Measurements from ENCODE around the gene GAREM1. TPM values are rescaled to one million over a fixed set of nuclear protein-coding genes. Genes with fewer than 3 reads are reported as not detected.
A peak's percentile ranks its signal among the peaks of the same experiment; 100 is the strongest.

Gene GAREM1
- total RNA-seq, 1 donor from 2014 or later: 5.2 TPM

DNA sequence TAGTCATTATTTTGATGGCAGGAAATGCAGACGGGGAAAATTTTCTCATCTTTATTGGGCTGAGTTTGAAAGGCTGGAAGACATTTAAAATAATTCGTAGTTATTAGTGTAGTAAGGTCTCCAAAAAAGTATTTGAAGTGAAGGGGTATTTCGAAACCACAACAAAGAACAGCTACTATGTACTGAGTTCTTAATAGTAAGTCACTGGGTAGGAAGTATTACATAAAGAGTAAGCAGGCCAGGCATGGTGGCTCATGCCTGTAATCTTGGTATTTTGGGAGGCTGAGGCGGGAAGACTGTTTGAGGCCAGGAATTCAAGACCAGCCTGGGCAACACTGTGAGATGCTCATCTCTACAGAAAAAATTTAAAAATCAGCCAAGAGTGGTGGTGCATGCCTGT is 167.3 kb downstream of the GAREM1 start:
- Histone ChIP-seq H3K27ac (ENCODE audit: low read depth, low read length) (no peak overlapping the region), H3K9ac (ENCODE audit: low read depth in 1 of 3, low read length in 3 of 3) (no peak overlapping the region)

DNA sequence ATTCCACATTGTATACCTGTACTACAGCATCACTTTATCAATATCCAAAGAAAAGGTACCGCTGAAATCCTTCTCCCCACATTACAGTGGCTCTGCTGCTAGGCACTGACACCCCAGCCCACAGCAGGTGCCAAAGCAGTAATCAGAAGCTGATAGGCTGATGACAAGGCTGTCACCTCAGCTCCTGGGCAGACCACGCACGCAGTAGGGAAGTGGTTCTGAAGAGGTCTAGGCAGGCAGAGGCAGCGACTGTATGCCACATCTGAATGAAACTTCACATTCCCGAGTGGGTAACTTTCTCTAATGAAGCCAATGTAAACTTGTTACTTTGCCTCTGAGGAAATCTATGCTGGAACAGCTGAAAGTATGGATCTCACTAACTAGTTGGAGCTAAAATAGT is 167.9 kb downstream of the GAREM1 start:
- Histone ChIP-seq H3K4me1 (ENCODE audit: control insufficient read depth in 3 of 3, insufficient read depth in 3 of 3, low read length in 3 of 3) (peaks cover 3 to 13% (median 10%) of the 10 kb centered on the region in 3 donors), H3K27ac (ENCODE audit: low read depth, low read length) (peak overlapping the region; percentile 70), H3K36me3 (ENCODE audit: control insufficient read depth in 3 of 3, insufficient read depth in 3 of 3, low read length in 3 of 3) (no peaks in the 10 kb centered on the region), H3K27me3 (ENCODE audit: control insufficient read depth in 3 of 3, insufficient read depth in 3 of 3, low read length in 3 of 3) (no peaks in the 10 kb centered on the region), H3K9ac (ENCODE audit: low read depth in 1 of 3, low read length in 3 of 3) (no peak overlapping the region), H3K9me3 (ENCODE audit: control insufficient read depth in 3 of 3, low read length in 3 of 3) (no peaks in the 10 kb centered on the region), H3K4me3 (ENCODE audit: low read length in 3 of 3) (no peak overlapping the region)

More for the DNA sequence above, 167.3 kb downstream of the GAREM1 start:
- H3K27me3 ChIP-seq (ENCODE audit: control insufficient read depth in 3 of 3, insufficient read depth in 3 of 3, low read length in 3 of 3): no peaks in the 10 kb centered on the region
- H3K4me1 ChIP-seq (ENCODE audit: control insufficient read depth in 3 of 3, insufficient read depth in 3 of 3, low read length in 3 of 3): peaks cover 3 to 13% (median 10%) of the 10 kb centered on the region in 3 donors
- H3K9me3 ChIP-seq (ENCODE audit: control insufficient read depth in 3 of 3, low read length in 3 of 3): no peaks in the 10 kb centered on the region
- no peaks in the 10 kb centered on the region for H3K36me3 ChIP-seq (ENCODE audit: control insufficient read depth in 3 of 3, insufficient read depth in 3 of 3, low read length in 3 of 3)
- no peak overlapping the region for H3K4me3 ChIP-seq (ENCODE audit: low read length in 3 of 3)

DNA sequence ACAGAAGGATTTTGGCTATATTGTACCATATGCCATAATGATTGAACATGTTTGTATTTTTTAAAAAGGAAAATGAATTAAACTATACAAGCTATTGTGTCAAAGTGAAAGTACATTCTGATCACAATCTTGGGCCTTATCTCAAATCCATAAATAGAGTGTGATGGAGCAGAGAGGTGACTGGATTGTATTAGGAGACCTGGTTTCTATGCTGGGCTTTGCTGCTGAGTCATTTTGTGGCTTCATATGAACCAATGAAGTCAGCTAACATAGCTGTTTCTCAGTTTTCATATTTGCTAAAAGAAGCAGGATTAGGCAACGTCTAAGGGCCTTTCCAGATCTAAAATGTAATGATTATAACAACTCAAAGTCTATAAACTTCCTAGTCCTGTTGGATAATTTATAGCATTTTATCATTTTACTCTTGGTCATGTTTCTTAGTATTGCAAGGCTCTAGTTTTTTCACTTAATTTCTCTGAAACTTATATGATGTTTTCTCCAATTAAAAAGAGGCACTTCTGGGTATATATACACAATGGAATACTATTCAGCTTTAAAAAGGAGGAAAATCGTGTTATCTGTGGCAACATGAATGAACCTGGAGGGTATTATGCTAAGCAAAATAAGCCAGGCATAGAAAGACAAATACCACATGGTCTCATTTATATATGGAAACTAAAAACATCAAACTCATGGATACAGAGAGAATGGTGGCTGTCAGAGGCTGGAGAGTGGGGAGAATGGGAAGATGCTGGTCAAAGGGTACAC is 168.5 kb downstream of the GAREM1 start:
- Histone ChIP-seq H3K4me3 (ENCODE audit: low read length in 3 of 3) (no peak overlapping the region), H3K9ac (ENCODE audit: low read depth in 1 of 3, low read length in 3 of 3) (no peak overlapping the region), H3K27me3 (ENCODE audit: control insufficient read depth in 3 of 3, insufficient read depth in 3 of 3, low read length in 3 of 3) (no peaks in the 10 kb centered on the region), H3K27ac (ENCODE audit: low read depth, low read length) (peak overlapping the region; percentile 70), H3K4me1 (ENCODE audit: control insufficient read depth in 3 of 3, insufficient read depth in 3 of 3, low read length in 3 of 3) (peaks cover 3 to 13% (median 10%) of the 10 kb centered on the region in 3 donors), H3K9me3 (ENCODE audit: control insufficient read depth in 3 of 3, low read length in 3 of 3) (no peaks in the 10 kb centered on the region), H3K36me3 (ENCODE audit: control insufficient read depth in 3 of 3, insufficient read depth in 3 of 3, low read length in 3 of 3) (no peaks in the 10 kb centered on the region)

DNA sequence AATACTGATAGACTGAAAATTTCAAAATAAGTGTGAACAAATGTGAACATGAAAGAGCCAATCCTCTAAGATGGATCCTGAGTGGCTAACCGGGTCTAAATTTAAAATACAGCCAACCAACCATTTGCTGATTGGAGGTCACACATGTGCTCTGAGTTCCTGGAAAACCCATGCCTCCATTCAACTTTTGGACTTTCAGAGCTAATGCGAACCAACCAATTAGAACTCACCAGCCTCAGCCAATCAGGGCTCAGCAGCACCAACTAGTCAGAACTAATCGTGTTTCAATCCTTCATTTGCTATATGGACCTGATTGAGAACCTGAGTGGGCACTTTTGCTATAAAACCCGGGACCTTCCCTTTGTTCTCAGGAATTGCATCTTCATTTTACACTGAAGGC is 169.3 kb downstream of the GAREM1 start:
- H3K4me1 ChIP-seq (ENCODE audit: control insufficient read depth in 3 of 3, insufficient read depth in 3 of 3, low read length in 3 of 3): peaks cover 3 to 13% (median 10%) of the 10 kb centered on the region in 3 donors
- H3K27ac ChIP-seq (ENCODE audit: low read depth, low read length): peak overlapping the region; percentile 70
- no peak overlapping the region for H3K9ac ChIP-seq (ENCODE audit: low read depth in 1 of 3, low read length in 3 of 3)
- no peaks in the 10 kb centered on the region for H3K27me3 ChIP-seq (ENCODE audit: control insufficient read depth in 3 of 3, insufficient read depth in 3 of 3, low read length in 3 of 3)
- no peaks in the 10 kb centered on the region for H3K36me3 ChIP-seq (ENCODE audit: control insufficient read depth in 3 of 3, insufficient read depth in 3 of 3, low read length in 3 of 3)
- H3K4me3 ChIP-seq (ENCODE audit: low read length in 3 of 3): no peak overlapping the region
- H3K9me3 ChIP-seq (ENCODE audit: control insufficient read depth in 3 of 3, low read length in 3 of 3): no peaks in the 10 kb centered on the region

DNA sequence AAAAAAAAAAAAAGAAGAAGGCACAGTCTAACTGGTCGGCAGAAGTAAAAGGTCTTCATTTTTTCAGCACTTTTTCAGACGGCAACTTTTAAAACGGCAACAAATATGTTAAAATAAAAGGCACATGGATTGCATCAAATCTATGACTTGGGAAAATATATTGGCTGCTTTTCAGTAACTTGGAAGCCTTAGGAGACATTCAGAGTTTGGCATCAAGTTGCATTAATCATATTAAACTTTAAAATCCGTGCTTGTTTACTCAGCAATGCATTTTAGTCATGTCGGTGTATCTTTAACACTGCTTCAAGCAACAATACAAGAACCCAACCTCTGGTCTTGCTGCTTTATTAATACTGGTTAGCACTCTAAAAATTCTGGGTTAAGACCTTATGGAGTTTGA is 169.8 kb downstream of the GAREM1 start:
- no peaks in the 10 kb centered on the region for H3K36me3 ChIP-seq (ENCODE audit: control insufficient read depth in 3 of 3, insufficient read depth in 3 of 3, low read length in 3 of 3)
- H3K27ac ChIP-seq (ENCODE audit: low read depth, low read length): peak overlapping the region; percentile 70
- H3K4me1 ChIP-seq (ENCODE audit: control insufficient read depth in 3 of 3, insufficient read depth in 3 of 3, low read length in 3 of 3): peaks cover 3 to 13% (median 10%) of the 10 kb centered on the region in 3 donors
- no peak overlapping the region for H3K4me3 ChIP-seq (ENCODE audit: low read length in 3 of 3)
- no peaks in the 10 kb centered on the region for H3K9me3 ChIP-seq (ENCODE audit: control insufficient read depth in 3 of 3, low read length in 3 of 3)
- no peak overlapping the region for H3K9ac ChIP-seq (ENCODE audit: low read depth in 1 of 3, low read length in 3 of 3)
- no peaks in the 10 kb centered on the region for H3K27me3 ChIP-seq (ENCODE audit: control insufficient read depth in 3 of 3, insufficient read depth in 3 of 3, low read length in 3 of 3)

DNA sequence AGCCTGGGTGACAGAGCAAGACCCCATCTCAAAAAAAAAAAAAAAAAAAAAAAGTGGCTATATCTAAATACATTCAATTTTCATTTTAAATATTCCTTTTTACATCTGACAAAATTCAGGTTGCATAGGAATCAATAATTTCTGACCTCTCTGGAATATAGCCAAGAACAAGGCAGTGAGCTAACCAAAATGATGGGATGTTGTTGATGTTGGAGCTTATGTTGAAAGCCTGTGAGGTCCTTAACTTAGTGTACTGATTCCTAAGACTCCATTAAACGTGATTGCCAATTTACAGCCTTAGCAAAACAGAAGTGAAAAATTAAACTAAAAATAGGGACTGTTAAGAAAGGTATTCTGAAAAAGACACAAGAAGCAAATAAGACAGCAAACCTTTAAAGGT is 171.2 kb downstream of the GAREM1 start:
- no peak overlapping the region for H3K9ac ChIP-seq (ENCODE audit: low read depth in 1 of 3, low read length in 3 of 3)
- peaks cover 3 to 13% (median 10%) of the 10 kb centered on the region in 3 donors for H3K4me1 ChIP-seq (ENCODE audit: control insufficient read depth in 3 of 3, insufficient read depth in 3 of 3, low read length in 3 of 3)
- H3K9me3 ChIP-seq (ENCODE audit: control insufficient read depth in 3 of 3, low read length in 3 of 3): no peaks in the 10 kb centered on the region
- no peak overlapping the region for H3K4me3 ChIP-seq (ENCODE audit: low read length in 3 of 3)
- H3K27me3 ChIP-seq (ENCODE audit: control insufficient read depth in 3 of 3, insufficient read depth in 3 of 3, low read length in 3 of 3): no peaks in the 10 kb centered on the region
- no peaks in the 10 kb centered on the region for H3K36me3 ChIP-seq (ENCODE audit: control insufficient read depth in 3 of 3, insufficient read depth in 3 of 3, low read length in 3 of 3)
- H3K27ac ChIP-seq (ENCODE audit: low read depth, low read length): no peak overlapping the region

DNA sequence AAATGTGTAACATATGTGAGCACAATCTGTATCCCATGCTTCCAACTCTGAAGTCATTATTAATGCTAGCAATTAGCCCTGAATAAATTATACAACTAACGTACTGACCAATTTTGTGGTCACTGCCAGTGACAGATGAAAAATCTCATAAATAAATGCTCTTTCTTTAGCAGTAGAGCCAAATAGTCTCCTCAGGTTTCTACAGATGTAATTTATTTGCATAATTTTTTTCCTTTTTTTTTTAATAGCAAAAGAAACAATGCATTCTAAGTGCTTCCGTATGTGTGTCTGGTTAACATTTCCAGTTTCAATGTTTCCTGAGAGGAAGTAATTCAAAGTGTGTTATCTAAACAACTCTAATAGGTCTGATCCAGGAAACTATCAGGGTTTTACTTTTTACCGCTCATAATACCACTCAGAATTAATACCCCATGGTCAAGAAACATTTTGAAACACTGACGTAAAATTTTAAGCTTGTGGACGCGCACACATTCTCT is 172.5 kb downstream of the GAREM1 start:
- H3K36me3 ChIP-seq (ENCODE audit: control insufficient read depth in 3 of 3, insufficient read depth in 3 of 3, low read length in 3 of 3): no peaks in the 10 kb centered on the region
- no peaks in the 10 kb centered on the region for H3K9me3 ChIP-seq (ENCODE audit: control insufficient read depth in 3 of 3, low read length in 3 of 3)
- H3K27ac ChIP-seq (ENCODE audit: low read depth, low read length): no peak overlapping the region
- peak overlapping the region in 1 of 3 donors; percentile 4 for H3K9ac ChIP-seq (ENCODE audit: low read depth in 1 of 3, low read length in 3 of 3)
- no peak overlapping the region for H3K4me3 ChIP-seq (ENCODE audit: low read length in 3 of 3)
- H3K4me1 ChIP-seq (ENCODE audit: control insufficient read depth in 3 of 3, insufficient read depth in 3 of 3, low read length in 3 of 3): peaks cover 3 to 13% (median 10%) of the 10 kb centered on the region in 3 donors
- H3K27me3 ChIP-seq (ENCODE audit: control insufficient read depth in 3 of 3, insufficient read depth in 3 of 3, low read length in 3 of 3): no peaks in the 10 kb centered on the region

DNA sequence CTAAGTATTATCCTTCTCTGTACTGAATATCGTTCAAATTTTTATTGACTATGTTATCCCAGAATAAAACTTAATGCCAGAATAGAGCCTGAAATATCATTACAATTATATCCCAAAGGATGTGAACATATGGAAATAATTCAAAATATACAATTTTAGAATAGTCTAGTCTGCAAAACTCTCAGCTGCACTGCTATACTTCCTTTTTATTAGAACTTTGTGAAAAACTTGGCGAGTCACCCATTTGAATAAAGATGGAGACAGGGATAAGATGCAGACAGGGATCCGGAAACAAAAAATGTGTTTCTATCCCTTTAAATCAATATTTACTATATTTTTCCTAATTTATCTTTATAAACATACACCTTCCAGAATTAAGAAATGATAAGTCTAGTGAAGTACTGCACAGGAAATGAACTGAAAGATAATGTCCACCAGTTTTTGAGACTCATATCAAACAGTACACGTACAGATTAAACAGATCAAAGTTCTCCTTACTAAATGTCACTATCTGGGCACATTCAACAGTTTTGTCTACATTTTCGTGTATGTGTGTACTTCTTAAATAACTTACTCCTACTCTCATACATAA is 173.0 kb downstream of the GAREM1 start:
- peaks cover 3 to 8% (median 6%) of the 10 kb centered on the region in 3 donors for H3K4me1 ChIP-seq (ENCODE audit: control insufficient read depth in 3 of 3, insufficient read depth in 3 of 3, low read length in 3 of 3)
- H3K9me3 ChIP-seq (ENCODE audit: control insufficient read depth in 3 of 3, low read length in 3 of 3): no peaks in the 10 kb centered on the region
- H3K27me3 ChIP-seq (ENCODE audit: control insufficient read depth in 3 of 3, insufficient read depth in 3 of 3, low read length in 3 of 3): no peaks in the 10 kb centered on the region
- no peaks in the 10 kb centered on the region for H3K36me3 ChIP-seq (ENCODE audit: control insufficient read depth in 3 of 3, insufficient read depth in 3 of 3, low read length in 3 of 3)
- H3K27ac ChIP-seq (ENCODE audit: low read depth, low read length): no peak overlapping the region
- no peak overlapping the region for H3K9ac ChIP-seq (ENCODE audit: low read depth in 1 of 3, low read length in 3 of 3)
- no peak overlapping the region for H3K4me3 ChIP-seq (ENCODE audit: low read length in 3 of 3)

DNA sequence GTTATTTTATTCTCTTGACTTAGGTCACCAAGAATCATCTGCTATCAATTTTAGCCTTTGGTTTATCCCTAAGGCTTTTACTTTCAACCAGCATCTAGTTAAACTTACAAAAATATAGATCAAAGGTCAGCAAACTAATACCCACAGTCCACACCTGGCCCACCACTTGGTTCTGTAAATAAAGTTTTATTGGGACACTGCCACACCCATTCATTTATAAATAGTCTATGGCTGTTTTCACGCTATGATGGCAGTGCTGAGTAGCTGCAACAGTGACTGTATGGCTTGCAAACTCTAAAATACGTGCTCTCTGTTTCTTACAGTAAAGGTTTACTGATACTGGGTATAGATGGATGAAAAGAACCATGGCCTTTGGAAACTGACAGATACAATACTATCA is 173.8 kb downstream of the GAREM1 start:
- Histone ChIP-seq H3K9ac (ENCODE audit: low read depth in 1 of 3, low read length in 3 of 3) (no peak overlapping the region), H3K27ac (ENCODE audit: low read depth, low read length) (no peak overlapping the region), H3K4me3 (ENCODE audit: low read length in 3 of 3) (no peak overlapping the region), H3K9me3 (ENCODE audit: control insufficient read depth in 3 of 3, low read length in 3 of 3) (no peaks in the 10 kb centered on the region), H3K27me3 (ENCODE audit: control insufficient read depth in 3 of 3, insufficient read depth in 3 of 3, low read length in 3 of 3) (no peaks in the 10 kb centered on the region), H3K36me3 (ENCODE audit: control insufficient read depth in 3 of 3, insufficient read depth in 3 of 3, low read length in 3 of 3) (no peaks in the 10 kb centered on the region), H3K4me1 (ENCODE audit: control insufficient read depth in 3 of 3, insufficient read depth in 3 of 3, low read length in 3 of 3) (peaks cover under 1 to 4% (median 4%) of the 10 kb centered on the region in 3 donors)

DNA sequence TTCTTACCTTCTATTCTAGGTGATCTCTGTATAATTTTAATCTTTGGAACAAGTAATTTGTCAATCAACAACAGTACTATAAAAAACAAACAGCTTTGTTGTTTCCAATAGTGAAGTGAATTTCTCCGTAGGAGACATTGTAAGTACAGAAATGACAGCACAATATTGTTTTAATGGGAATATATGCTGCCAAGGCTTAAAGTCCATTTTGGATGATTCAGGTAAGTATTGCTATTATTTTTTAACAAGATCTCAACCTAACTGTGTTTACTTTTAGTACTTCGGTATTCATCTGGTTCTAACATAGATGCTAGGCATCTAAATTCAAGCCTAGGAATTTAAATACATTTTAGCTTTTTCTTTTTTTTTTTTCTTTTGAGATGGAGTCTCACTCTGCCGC is 175.1 kb downstream of the GAREM1 start:
- no peak overlapping the region for H3K4me3 ChIP-seq (ENCODE audit: low read length in 3 of 3)
- H3K9ac ChIP-seq (ENCODE audit: low read depth in 1 of 3, low read length in 3 of 3): no peak overlapping the region
- no peaks in the 10 kb centered on the region for H3K36me3 ChIP-seq (ENCODE audit: control insufficient read depth in 3 of 3, insufficient read depth in 3 of 3, low read length in 3 of 3)
- no peak overlapping the region for H3K27ac ChIP-seq (ENCODE audit: low read depth, low read length)
- H3K4me1 ChIP-seq (ENCODE audit: control insufficient read depth in 3 of 3, insufficient read depth in 3 of 3, low read length in 3 of 3): no peaks in the 10 kb centered on the region
- no peaks in the 10 kb centered on the region for H3K27me3 ChIP-seq (ENCODE audit: control insufficient read depth in 3 of 3, insufficient read depth in 3 of 3, low read length in 3 of 3)
- no peaks in the 10 kb centered on the region for H3K9me3 ChIP-seq (ENCODE audit: control insufficient read depth in 3 of 3, low read length in 3 of 3)
